ENCODE data around the gene DPYSL3. TPM values are rescaled to one million over a fixed set of nuclear protein-coding genes. Genes with fewer than 3 reads are reported as not detected.

Gene DPYSL3
- total and polyA plus RNA-seq, 2 donors: 254 to 287 TPM

DNA sequence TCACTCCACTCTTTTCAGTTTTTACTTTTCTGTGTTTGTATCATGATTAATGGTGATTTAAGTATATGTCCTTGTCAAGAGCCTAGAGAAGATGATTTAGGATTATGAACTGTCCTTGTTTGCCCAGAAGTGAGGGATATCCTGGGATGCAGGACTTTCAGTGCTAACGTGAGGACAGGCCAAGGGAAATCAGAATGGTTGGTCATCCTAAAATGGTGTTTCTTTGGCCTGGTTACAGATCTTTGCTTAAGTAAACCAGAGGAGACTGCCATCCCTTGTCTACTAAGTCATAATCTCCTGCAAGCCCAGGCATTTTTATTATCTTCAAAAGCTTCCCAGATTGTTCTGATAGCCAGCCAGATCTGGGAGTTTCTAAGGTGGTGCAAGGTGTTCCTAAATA, 22.3 kb upstream of the DPYSL3 start:
- no peak for DNase-seq (ENCODE audit: extremely low spot score)
- Histone ChIP-seq H3K4me3 (ENCODE audit: low read depth, low read length) (no peak overlapping the region), H3K4me1 (ENCODE audit: insufficient read depth) (no peaks in the 10 kb centered on the region), H3K36me3 (ENCODE audit: insufficient read depth) (no peaks in the 10 kb centered on the region), H3K27ac (ENCODE audit: low read depth) (no peak overlapping the region)
- 30% methylated on average over 1 of the region's 1 CpG for WGBS

DNA sequence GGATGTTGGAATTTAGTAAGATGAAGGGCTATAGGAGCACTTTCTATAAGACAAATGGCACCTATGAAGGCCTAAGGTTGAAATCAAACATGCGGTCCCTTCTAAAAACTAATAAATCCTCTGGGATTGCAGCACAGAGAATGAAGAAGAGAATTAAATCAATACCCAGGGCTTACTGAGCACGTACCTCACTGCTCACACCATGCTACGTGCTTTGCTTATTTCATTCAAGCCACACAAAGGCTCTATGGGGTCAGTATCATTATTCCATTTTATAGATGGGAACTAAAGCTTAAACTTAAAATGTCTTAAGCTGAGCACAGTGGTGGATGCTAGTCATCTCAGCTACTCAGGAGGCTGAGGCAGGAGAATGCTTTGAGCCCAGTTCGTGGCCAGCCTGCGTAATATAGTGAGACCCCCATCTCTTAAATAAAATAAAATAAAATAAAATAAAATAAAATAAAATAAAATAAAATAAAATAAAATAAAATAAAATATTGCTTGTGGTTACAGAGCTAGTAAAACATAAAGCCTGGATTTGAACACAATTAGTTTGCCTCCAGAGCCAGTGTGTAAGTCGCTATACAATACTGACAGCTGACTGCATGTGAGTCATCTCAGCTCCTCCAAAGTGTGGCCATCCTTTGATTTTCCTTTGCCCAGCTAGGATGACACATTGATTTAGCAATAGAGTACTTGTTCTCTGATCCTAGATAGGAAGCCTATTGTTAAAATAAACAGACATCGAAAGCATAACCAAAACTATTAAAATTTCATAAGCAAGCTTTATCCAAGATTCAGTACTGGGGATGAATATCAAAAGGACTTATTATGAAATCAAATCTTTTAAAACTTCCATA, 20.9 kb upstream of the DPYSL3 start:
- WGBS: 82% methylated on average over 7 of the region's 7 CpGs
- Histone ChIP-seq H3K4me1 (ENCODE audit: insufficient read depth) (no peaks in the 10 kb centered on the region), H3K4me3 (ENCODE audit: low read depth, low read length) (no peak overlapping the region), H3K27ac (ENCODE audit: low read depth) (no peak overlapping the region), H3K36me3 (ENCODE audit: insufficient read depth) (no peaks in the 10 kb centered on the region)
- DNase-seq (ENCODE audit: extremely low spot score): no peak

DNA sequence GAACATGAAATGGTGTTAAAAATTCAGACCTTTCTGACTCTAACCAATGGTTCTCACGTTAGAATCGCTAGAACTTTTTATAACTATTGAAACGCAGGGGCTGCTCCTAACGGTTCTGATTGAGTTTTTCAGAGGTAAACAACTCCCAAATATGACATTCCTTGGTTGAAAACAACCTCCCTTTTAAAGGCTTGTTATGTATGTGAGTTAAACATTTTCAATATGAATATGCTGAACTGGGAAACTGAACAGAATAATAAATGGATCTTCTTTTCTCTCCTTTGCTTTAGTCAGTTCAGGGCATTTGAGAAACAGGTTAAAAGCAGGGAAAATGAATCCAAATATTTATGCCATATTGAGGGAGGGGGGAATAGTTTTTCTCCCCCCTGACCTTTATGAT, 13.2 kb upstream of the DPYSL3 start:
- no peak for DNase-seq (ENCODE audit: extremely low spot score)
- no peak overlapping the region for H3K27ac ChIP-seq (ENCODE audit: low read depth)
- no peaks in the 10 kb centered on the region for H3K4me1 ChIP-seq (ENCODE audit: insufficient read depth)
- 68% methylated on average over 4 of the region's 4 CpGs for WGBS
- no peak overlapping the region for H3K4me3 ChIP-seq (ENCODE audit: low read depth, low read length)
- no peaks in the 10 kb centered on the region for H3K36me3 ChIP-seq (ENCODE audit: insufficient read depth)

DNA sequence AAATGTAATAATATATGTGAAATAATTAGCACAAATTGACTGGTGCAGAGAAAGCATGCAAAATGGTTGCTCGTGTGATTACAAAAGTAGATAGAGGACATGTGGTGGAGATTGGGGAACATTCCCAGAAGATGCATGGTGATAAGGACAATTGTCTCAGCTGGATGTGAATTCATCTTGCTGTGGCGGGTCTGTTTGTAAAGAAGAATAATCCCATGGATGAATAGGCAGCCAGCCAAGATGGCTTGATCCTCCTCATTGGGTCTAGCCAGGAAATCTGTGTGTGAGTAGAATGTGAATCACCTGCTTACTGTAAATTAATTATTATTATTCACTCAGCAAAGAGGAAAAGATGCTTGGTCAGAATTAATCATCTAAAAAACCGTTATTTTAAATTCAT, 12.6 kb upstream of the DPYSL3 start:
- Histone ChIP-seq H3K4me3 (ENCODE audit: low read depth, low read length) (no peak overlapping the region), H3K36me3 (ENCODE audit: insufficient read depth) (no peaks in the 10 kb centered on the region), H3K4me1 (ENCODE audit: insufficient read depth) (no peaks in the 10 kb centered on the region), H3K27ac (ENCODE audit: low read depth) (no peak overlapping the region)
- no peak for DNase-seq (ENCODE audit: extremely low spot score)
- WGBS: 56% methylated on average over 3 of the region's 3 CpGs

DNA sequence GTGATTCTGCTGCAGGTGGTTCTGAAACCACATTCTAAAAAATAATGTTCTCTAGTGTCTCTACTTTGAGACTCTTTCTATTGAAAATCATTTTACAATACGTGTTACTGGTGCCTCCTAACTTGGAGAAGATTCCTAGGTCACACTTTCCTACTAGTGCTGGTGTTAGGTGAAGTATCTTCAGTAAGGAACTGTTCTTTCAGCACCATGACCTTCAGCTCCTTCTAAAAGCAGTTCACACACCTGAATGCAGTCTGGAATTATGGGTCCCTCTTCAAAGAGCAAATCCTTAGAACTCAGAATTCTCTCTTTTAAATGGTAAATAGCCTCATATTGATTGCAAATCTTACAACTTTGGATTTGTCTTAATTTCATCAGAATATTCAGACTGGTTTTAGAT, 10.6 kb upstream of the DPYSL3 start:
- DNase-seq (ENCODE audit: extremely low spot score): no peak
- 58% methylated on average over 1 of the region's 1 CpG for WGBS
- Histone ChIP-seq H3K36me3 (ENCODE audit: insufficient read depth) (no peaks in the 10 kb centered on the region), H3K4me3 (ENCODE audit: low read depth, low read length) (no peak overlapping the region), H3K4me1 (ENCODE audit: insufficient read depth) (no peaks in the 10 kb centered on the region), H3K27ac (ENCODE audit: low read depth) (no peak overlapping the region)

DNA sequence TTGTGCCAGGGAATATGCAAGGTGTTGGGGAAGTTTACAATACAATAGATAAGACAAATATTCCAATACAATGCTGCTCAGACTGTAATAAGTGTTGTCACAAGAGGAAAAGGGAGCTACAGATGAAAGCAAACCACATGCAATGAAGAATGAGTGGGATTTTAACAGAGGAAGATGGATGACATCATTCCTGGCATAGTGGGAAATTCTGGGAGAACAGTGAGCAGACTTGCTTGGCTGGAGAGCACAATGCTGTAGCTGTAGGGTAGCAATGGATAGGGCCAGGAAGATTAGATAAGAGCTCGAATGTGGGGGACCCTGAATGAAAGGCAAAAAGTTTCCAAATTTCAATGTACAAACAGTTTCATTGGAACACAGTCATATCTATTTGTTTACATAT, 9.5 kb upstream of the DPYSL3 start:
- no peak overlapping the region for H3K27ac ChIP-seq (ENCODE audit: low read depth)
- H3K36me3 ChIP-seq (ENCODE audit: insufficient read depth): no peaks in the 10 kb centered on the region
- no peak for DNase-seq (ENCODE audit: extremely low spot score)
- no peaks in the 10 kb centered on the region for H3K4me1 ChIP-seq (ENCODE audit: insufficient read depth)
- WGBS: 33% methylated on average over 1 of the region's 1 CpG
- H3K4me3 ChIP-seq (ENCODE audit: low read depth, low read length): no peak overlapping the region

DNA sequence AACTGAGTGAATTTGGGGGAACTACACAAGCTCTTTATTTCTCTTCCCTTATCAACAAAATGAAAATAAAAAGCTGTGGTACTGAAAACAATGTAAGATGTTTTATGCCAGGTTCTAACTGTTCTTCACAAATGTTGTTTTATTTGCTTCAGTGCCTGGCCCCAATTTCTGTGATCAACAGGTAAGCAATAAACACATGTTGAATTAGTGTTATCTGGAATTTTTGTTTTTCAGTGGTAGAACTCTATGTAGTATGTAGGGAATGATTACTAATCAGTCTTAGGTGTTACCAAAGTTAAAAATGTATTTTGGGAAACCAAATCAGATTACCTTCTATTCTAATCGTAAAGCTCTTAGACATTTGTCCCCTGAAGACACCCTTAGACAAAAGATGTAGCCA, 7.5 kb upstream of the DPYSL3 start:
- H3K4me1 ChIP-seq (ENCODE audit: insufficient read depth): no peaks in the 10 kb centered on the region
- WGBS: 98% methylated on average over 1 of the region's 1 CpG
- no peak overlapping the region for H3K4me3 ChIP-seq (ENCODE audit: low read depth, low read length)
- no peaks in the 10 kb centered on the region for H3K36me3 ChIP-seq (ENCODE audit: insufficient read depth)
- no peak for DNase-seq (ENCODE audit: extremely low spot score)
- no peak overlapping the region for H3K27ac ChIP-seq (ENCODE audit: low read depth)

DNA sequence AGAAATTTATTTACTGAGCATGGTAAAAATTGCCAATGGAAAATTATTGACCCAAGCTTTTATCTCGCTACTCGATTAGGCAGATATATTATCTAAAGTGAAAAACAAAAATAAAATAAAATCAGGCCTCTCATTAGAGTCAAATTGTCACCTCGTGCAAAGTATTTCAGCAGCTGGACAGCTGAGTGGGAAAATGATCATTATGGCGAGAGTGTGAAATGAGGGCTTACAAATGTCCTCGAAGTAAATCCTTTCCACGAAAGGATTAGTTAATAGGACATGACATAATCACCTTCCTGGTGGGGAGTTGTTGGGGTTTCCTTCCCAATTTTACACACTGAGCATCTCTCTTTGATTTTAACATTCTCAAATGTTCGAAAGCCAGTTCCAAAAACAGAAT, 5.4 kb upstream of the DPYSL3 start:
- Histone ChIP-seq H3K27ac (ENCODE audit: low read depth) (no peak overlapping the region), H3K36me3 (ENCODE audit: insufficient read depth) (no peaks in the 10 kb centered on the region), H3K4me3 (ENCODE audit: low read depth, low read length) (no peak overlapping the region), H3K4me1 (ENCODE audit: insufficient read depth) (no peaks in the 10 kb centered on the region)
- DNase-seq (ENCODE audit: extremely low spot score): no peak
- WGBS: 77% methylated on average over 7 of the region's 7 CpGs

DNA sequence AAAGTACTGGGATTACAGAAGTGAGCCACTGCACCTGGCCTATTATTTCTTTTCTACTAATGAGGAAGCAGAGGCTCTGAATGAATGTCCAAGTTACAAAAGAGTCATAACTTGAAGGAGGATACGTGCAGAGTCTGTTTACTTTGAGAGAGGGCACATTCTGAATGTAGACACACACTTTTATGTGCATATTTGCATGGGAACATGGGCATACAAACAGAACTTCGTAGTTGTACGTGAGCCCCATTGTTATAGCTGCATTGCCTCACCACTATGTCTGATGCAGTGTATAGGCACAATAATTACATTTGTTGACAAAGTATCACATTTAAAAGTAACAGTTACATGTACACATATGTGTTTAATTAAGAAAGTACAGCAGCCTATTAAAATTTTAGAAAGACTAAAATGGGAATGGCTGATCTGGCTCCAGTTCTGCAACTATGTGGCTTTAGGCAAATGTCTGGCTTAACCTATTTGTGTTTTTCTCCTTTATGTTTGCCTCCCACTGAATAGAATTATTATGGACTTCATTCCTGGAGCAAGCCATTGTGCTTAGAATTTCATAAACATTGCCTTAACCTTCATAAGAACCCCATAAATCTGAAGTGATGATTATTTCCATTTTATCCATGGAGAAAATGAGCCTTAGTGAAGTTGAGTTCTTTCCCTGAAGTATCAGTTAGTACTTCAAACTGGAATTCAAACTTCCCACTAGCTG, 3.0 kb upstream of the DPYSL3 start:
- DNase-seq (ENCODE audit: extremely low spot score): no peak
- Histone ChIP-seq H3K4me3 (ENCODE audit: low read depth, low read length) (no peak overlapping the region), H3K4me1 (ENCODE audit: insufficient read depth) (peaks cover 1% of the 10 kb centered on the region), H3K36me3 (ENCODE audit: insufficient read depth) (no peaks in the 10 kb centered on the region), H3K27ac (ENCODE audit: low read depth) (no peak overlapping the region)
- 63% methylated on average over 3 of the region's 3 CpGs for WGBS

DNA sequence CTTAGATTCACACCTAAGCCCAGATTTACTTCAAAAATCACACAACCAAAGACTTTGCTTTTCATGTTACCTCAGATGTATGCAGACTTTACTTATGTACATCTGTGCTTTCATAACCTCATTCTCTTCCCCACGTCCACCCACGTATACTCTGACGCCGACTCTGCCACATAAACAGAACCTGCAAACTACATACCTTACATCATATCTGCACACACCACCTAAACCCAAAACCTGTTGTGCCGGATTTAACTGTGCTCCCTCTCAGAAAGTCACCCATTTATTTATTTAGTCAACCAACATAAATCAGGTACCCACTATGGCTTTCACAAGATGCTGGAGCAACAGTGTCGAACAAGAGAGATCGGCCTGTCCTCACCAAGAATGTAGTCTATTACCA, 1.0 kb upstream of the DPYSL3 start:
- peaks cover 1% of the 10 kb centered on the region for H3K4me1 ChIP-seq (ENCODE audit: insufficient read depth)
- 91% methylated on average over 7 of the region's 7 CpGs for WGBS
- no peak for DNase-seq (ENCODE audit: extremely low spot score)
- H3K36me3 ChIP-seq (ENCODE audit: insufficient read depth): no peaks in the 10 kb centered on the region
- H3K27ac ChIP-seq (ENCODE audit: low read depth): no peak overlapping the region
- no peak overlapping the region for H3K4me3 ChIP-seq (ENCODE audit: low read depth, low read length)

DNA sequence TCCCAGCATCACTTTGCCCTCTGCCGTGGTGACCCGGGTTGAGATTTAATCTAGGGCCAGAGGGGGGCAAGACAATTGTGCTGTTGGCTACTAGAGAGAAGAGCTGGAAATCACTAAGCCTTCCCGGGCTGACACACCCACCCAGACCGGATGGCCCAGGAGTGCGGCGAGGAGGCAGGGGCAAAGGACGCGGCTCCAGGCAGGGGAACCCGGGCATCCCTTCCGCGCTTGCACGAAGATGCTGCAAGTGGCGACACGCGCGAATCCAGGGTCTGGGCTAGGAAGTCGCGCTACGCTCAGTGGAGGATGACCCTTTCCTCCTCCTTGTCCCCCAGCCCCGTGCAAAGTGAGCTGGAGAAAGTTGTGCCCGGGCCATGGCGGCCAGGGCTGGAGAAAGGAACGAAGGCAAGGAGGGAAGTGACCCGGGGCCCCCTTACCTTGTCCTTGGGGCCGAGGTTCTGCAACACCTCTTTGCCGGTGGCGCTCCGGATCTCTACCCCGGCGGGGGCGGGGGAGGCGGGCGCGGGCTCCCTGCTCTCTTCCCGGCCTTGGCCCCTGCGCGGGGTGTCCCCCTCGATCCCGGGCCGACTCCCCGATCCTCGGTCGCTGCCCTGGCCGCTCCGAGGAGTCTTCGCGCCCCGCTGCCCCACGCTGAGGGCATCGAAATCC, 693 bp downstream of the DPYSL3 start:
- peak overlapping the region; percentile 76 for H3K27ac ChIP-seq (ENCODE audit: low read depth)
- peaks cover 1% of the 10 kb centered on the region for H3K4me1 ChIP-seq (ENCODE audit: insufficient read depth)
- peak overlapping the region; percentile 52 for H3K4me3 ChIP-seq (ENCODE audit: low read depth, low read length)
- DNase-seq (ENCODE audit: extremely low spot score): no peak
- WGBS: 2% methylated on average over 50 of the region's 50 CpGs
- H3K36me3 ChIP-seq (ENCODE audit: insufficient read depth): no peaks in the 10 kb centered on the region

DNA sequence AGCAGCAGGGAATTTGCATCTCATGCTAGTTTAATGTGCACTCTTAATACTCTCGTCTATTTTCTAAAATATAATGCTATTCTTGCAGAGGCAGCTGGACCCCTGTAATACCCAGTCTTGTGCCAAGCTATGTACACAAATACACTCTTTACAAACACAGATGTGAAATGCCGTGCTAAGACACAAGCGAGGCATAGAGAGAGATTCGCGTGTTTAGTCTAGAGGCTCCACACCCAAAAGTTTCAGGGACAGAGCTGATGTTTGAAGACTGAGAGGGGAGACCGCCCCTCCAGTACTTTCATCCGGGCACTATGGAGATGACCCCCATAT, 1.2 kb downstream of the DPYSL3 start:
- WGBS: 14% methylated on average over 7 of the region's 7 CpGs
- peaks cover 1% of the 10 kb centered on the region for H3K4me1 ChIP-seq (ENCODE audit: insufficient read depth)

DNA sequence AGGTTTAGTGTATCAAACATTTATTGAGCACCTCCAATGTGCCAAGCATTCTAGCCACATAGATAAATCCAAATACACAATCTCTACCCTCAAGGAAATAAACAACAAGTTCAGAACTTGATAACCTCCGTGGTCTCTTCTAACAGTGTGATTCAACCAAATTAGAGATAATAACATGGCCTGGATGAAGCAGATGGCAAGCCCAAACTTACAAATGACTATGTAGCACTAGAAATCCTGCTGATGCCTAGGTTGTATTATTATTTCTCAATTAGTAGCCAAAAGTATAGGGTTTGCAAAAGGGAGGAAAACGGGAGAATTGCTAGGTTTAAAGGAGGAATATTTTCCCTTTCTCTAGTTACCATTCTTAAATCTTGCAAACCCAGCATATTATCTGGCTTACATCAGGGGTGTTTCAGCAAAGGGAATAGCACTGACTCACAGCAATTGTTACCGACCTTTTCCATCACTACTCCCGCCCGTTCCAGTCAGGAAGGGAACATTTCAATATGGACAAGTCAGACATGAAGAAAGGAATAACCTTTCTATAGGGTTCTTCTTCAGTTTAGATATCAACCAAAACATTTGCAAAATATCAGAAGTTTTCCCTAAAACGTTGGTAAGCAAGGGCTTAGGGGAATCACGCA, 2.3 kb downstream of the DPYSL3 start:
- no peaks in the 10 kb centered on the region for H3K36me3 ChIP-seq (ENCODE audit: insufficient read depth)
- no peak for DNase-seq (ENCODE audit: extremely low spot score)
- peaks cover 1% of the 10 kb centered on the region for H3K4me1 ChIP-seq (ENCODE audit: insufficient read depth)
- peak overlapping the region; percentile 52 for H3K4me3 ChIP-seq (ENCODE audit: low read depth, low read length)
- 26% methylated on average over 7 of the region's 7 CpGs for WGBS
- peak overlapping the region; percentile 55 for H3K27ac ChIP-seq (ENCODE audit: low read depth)

More for the DNA sequence above, 1.2 kb downstream of the DPYSL3 start:
- peak overlapping the region; percentile 52 for H3K4me3 ChIP-seq (ENCODE audit: low read depth, low read length)
- H3K36me3 ChIP-seq (ENCODE audit: insufficient read depth): no peaks in the 10 kb centered on the region
- DNase-seq (ENCODE audit: extremely low spot score): no peak
- H3K27ac ChIP-seq (ENCODE audit: low read depth): peak overlapping the region; percentile 71
